ENCODE data around the gene NPFFR1. TPM values are rescaled to one million over a fixed set of nuclear protein-coding genes. Genes with fewer than 3 reads are reported as not detected.
A peak's percentile ranks its signal among the peaks of the same experiment; 100 is the strongest.
"Not testable (repeated sequence)": the region's sequence is repeated elsewhere in the genome, so short reads cannot be mapped to it uniquely, and the experiment has no call there.

The NPFFR1 gene
- polyA plus RNA-seq, 1 donor: 0.31 TPM

DNA sequence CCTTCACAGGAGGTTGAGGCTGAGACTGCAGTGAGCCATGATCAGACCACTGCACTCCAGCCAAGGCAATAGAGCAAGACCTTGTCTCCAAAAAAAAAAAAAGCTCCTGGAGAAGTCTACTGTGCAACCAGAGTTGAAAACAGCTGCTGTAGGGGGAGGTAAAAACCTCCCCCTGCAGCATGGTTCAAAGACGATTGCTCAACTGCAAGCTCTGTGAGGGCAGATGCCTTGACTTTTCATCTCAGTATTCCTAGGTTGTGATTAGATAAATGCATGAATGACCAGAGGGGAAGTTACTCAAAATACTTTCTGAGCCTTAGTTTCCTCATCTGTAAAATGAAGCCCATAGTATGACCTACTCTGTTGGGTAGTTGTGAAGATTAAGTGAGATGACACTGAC, 25.6 kb downstream of the NPFFR1 start:
- H3K4me3 ChIP-seq (ENCODE audit: low read length): no peak overlapping the region
- peaks cover 14% of the 10 kb centered on the region for H3K4me1 ChIP-seq (ENCODE audit: control insufficient read depth, insufficient read depth, low read length)

DNA sequence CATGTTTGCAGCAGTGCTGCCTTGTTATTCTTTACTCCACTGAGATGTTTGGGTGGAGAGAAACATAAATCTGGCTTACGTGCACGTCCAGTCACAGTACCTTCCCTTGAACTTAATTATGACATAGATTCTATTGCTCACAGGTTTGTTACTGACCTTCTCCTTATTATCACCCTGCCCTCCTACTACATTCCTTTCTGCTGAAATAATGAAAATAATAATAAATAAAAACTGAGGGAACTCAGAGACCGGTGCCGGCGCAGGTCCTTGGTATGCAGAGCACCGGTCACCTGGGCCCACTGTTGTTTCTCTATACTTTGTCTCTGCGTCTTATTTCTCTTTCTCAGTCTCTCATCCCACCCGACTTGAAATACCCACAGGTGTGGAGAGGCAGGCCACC, 26.0 kb downstream of the NPFFR1 start:
- not testable (repeated sequence) for H3K9me3 ChIP-seq (ENCODE audit: control insufficient read depth, low read depth, low read length); H3K4me3 ChIP-seq (ENCODE audit: low read length); H3K36me3 ChIP-seq (ENCODE audit: control insufficient read depth, insufficient read depth, low read length); DNase-seq; H3K27ac ChIP-seq (ENCODE audit: low read length)
- 90% methylated on average over 4 of the region's 8 CpGs for WGBS (ENCODE audit: insufficient coverage, low lambda C conversion rate)
- H3K27me3 ChIP-seq (ENCODE audit: control insufficient read depth, insufficient read depth, low read length): peaks cover 32% of the 10 kb centered on the region
- peaks cover 14% of the 10 kb centered on the region for H3K4me1 ChIP-seq (ENCODE audit: control insufficient read depth, insufficient read depth, low read length)

More for the DNA sequence above, 25.6 kb downstream of the NPFFR1 start:
- H3K27me3 ChIP-seq (ENCODE audit: control insufficient read depth, insufficient read depth, low read length): peaks cover 32% of the 10 kb centered on the region
- H3K9me3 ChIP-seq (ENCODE audit: control insufficient read depth, low read depth, low read length): peaks cover 7% of the 10 kb centered on the region
- no peak for DNase-seq
- H3K36me3 ChIP-seq (ENCODE audit: control insufficient read depth, insufficient read depth, low read length): no peaks in the 10 kb centered on the region
- peak overlapping the region; percentile 53 for H3K27ac ChIP-seq (ENCODE audit: low read length)
- WGBS (ENCODE audit: insufficient coverage, low lambda C conversion rate): no CpG with 5 or more reads among the region's 1 CpG

DNA sequence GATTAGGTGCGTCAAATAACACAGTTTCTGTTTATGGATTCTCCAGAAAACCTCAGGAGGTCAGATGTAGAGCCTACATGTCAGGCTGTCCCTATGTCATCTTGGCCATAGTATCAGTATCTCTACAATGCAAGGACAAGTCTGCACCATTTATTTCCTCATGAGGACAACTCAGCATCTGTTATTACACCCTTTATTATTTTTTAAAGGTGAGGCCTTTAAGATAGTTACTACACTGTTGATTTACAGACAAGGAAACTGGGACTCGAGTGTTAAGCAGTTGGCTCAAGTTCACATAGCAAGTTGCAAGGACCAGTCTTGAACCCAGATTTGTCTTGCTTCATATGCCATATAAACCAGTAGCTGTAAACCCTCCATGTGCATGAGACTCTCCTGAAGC, 27.3 kb downstream of the NPFFR1 start:
- peaks cover 7% of the 10 kb centered on the region for H3K9me3 ChIP-seq (ENCODE audit: control insufficient read depth, low read depth, low read length)
- 67% methylated on average over 1 of the region's 2 CpGs for WGBS (ENCODE audit: insufficient coverage, low lambda C conversion rate)
- peaks cover 14% of the 10 kb centered on the region for H3K4me1 ChIP-seq (ENCODE audit: control insufficient read depth, insufficient read depth, low read length)
- H3K27ac ChIP-seq (ENCODE audit: low read length): no peak overlapping the region
- peak in 1 of 2 donors; percentile 28 for DNase-seq
- H3K4me3 ChIP-seq (ENCODE audit: low read length): no peak overlapping the region
- H3K27me3 ChIP-seq (ENCODE audit: control insufficient read depth, insufficient read depth, low read length): peaks cover 32% of the 10 kb centered on the region
- H3K36me3 ChIP-seq (ENCODE audit: control insufficient read depth, insufficient read depth, low read length): no peaks in the 10 kb centered on the region

DNA sequence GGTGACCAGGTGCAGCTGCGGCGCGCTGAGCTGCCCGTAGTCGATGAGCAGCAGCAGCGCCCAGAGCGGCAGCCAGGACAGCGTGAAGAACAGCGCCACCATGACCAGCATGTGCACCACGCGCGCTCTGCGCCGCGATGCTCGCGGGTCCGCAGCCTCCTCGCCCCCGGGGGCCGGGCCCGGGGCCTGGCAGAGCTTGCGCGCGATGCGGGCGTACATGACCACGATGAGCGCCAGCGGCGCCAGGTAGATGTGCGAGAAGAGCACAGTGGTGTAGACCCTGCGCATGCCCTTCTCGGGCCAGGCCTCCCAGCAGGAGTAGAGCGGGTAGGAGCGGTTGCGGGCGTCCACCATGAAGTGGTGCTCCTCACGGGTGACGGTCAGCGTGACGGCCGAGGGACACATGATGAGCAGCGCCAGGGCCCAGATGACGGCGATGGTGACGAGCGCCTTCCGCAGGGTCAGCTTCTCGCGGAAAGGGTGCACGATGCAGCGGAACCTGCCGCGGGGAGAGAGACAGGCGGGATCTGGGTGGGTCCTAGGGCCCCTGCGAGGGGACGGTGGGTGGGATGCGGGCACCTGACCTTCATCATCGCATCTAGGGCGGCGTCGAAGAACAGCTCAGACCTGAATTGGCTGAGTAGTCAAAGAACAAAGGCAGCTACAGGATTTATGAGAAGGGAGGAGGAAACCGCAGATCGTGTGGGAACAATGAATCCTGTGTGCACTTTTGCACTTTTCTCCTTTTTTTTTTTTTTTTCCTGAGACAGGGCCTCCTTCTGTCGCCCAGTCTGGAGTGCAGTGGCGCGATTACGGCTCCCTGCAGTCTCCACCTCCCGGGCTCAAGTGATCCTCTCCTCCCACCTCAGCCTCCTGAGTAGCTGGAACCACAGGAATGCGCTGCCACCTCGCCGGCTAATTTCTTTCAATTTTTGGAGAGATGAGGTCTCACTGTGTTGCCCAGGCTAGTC, 28.2 kb downstream of the NPFFR1 start:
- peak overlapping the region; percentile 4 for H3K4me3 ChIP-seq (ENCODE audit: low read length)
- peak; percentile 60 to 89 for DNase-seq
- no peaks in the 10 kb centered on the region for H3K36me3 ChIP-seq (ENCODE audit: control insufficient read depth, insufficient read depth, low read length)
- 19% methylated on average over 5 of the region's 73 CpGs for WGBS (ENCODE audit: insufficient coverage, low lambda C conversion rate)
- H3K9me3 ChIP-seq (ENCODE audit: control insufficient read depth, low read depth, low read length): peaks cover 7% of the 10 kb centered on the region
- H3K4me1 ChIP-seq (ENCODE audit: control insufficient read depth, insufficient read depth, low read length): peaks cover 14% of the 10 kb centered on the region
- no peak overlapping the region for H3K27ac ChIP-seq (ENCODE audit: low read length)
- peaks cover 32% of the 10 kb centered on the region for H3K27me3 ChIP-seq (ENCODE audit: control insufficient read depth, insufficient read depth, low read length)

DNA sequence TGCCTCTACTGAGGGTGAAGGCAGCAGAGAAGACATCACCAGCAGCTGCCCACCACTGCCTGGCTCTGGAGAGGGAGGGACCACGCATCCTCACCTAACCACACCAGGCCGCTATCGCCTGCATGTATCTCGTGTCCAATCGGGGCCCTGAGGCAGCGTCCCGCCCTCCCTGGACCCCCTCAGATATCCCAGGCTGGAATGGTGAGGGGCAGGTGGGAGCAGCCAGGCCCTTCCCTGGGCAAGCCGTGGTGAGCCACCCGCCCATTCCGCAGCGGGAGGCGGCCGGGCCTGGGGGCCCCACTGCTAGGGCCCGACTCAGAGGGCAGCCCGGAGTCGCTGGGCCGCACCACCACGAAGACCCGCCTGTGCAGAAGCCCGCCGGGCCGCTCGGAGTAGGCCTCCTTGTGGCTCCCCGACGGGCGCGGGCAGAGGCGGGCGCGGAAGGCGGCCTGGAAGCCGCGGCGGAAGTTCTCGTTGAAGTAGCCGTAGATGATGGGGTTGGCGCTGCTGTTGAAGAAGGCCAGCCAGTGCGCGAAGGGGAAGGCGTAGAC, 29.0 kb downstream of the NPFFR1 start:
- no CpG with 5 or more reads among the region's 40 CpGs for WGBS (ENCODE audit: insufficient coverage, low lambda C conversion rate)
- no peak overlapping the region for H3K27ac ChIP-seq (ENCODE audit: low read length)
- H3K27me3 ChIP-seq (ENCODE audit: control insufficient read depth, insufficient read depth, low read length): peaks cover 32% of the 10 kb centered on the region
- peaks cover 14% of the 10 kb centered on the region for H3K4me1 ChIP-seq (ENCODE audit: control insufficient read depth, insufficient read depth, low read length)
- peaks cover 7% of the 10 kb centered on the region for H3K9me3 ChIP-seq (ENCODE audit: control insufficient read depth, low read depth, low read length)
- no peak for DNase-seq
- H3K4me3 ChIP-seq (ENCODE audit: low read length): no peak overlapping the region
- H3K36me3 ChIP-seq (ENCODE audit: control insufficient read depth, insufficient read depth, low read length): no peaks in the 10 kb centered on the region

DNA sequence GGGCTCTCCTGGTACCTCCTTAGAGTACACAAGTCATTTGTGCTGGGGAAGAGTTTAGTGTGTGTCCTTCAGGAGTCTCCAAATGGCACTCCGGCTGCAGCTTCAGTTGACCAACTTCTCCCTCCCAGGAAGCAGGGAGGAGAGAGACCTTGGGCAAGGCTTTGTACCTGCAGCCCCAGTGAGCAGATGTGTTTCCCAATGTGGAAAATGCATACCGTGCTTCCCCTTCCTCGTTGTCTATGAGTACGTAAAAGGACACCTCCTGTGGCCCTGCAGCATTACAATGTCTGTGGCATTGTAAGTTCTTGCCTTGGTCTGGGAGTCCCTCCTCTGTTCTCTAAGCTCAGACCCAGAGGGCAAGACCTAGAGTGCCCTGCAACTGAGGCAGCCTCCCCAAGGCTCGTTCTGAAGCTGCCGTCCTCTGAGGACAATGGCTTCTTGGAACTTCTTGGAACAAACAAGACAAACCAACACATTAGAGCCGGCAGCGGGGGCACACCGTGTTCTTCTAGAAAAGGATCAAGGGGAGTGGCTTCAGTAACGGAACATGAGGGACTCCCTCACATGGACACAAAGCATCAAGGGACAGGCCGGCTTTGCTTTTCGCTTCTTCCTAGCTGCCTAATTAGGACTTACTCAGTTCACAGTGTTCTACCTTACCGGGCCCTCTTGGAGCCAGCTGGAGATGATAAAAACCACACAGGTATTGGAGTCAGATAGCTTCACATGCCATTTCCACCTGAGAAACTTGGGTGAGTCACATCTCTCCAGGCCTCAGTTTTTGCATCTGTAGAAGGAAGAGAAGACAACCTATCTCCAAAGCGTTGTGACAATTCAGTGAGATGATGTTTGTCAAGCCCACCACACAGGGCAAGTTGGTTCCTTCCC, 29.7 kb downstream of the NPFFR1 start:
- peaks cover 32% of the 10 kb centered on the region for H3K27me3 ChIP-seq (ENCODE audit: control insufficient read depth, insufficient read depth, low read length)
- H3K36me3 ChIP-seq (ENCODE audit: control insufficient read depth, insufficient read depth, low read length): no peaks in the 10 kb centered on the region
- H3K4me3 ChIP-seq (ENCODE audit: low read length): no peak overlapping the region
- 80% methylated on average over 1 of the region's 14 CpGs for WGBS (ENCODE audit: insufficient coverage, low lambda C conversion rate)
- DNase-seq: no peak
- peaks cover 7% of the 10 kb centered on the region for H3K9me3 ChIP-seq (ENCODE audit: control insufficient read depth, low read depth, low read length)
- peaks cover 14% of the 10 kb centered on the region for H3K4me1 ChIP-seq (ENCODE audit: control insufficient read depth, insufficient read depth, low read length)
- no peak overlapping the region for H3K27ac ChIP-seq (ENCODE audit: low read length)

DNA sequence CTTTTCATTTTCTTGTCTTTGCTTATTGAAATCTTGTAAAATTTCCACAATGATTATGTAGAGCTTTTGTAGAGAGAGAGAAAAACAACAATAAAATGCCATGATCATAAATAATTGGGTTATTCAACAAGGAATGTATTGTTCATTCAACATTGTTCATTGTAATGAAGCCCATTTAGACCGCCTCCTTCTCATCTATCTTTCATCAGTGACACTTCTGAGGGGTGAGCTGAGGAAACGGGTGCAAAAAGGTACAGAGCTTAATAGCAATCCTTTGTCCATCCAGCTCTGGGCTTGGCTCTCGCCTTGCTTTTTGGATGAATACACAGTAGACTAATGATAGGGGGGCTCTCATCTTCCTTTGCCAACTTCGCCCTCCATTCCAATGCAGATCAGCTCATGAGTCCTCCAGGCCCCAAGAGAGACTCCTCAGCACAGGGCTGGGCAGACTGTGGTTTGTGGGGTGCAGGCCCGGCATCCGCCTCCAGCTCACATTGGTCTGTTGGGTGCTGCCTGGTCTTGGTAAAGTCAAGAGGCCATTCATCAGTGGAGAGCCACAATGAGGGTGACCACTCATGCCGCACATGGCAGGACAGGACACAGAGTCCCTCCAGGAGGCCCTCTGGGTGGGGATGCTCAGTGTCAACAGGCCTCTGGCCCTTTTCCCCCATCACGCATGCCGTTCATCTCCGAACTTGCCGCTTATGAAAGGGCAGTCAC, 32.7 kb downstream of the NPFFR1 start:
- H3K27me3 ChIP-seq (ENCODE audit: control insufficient read depth, insufficient read depth, low read length): peaks cover 37% of the 10 kb centered on the region
- no peak overlapping the region for H3K27ac ChIP-seq (ENCODE audit: low read length)
- peaks cover 7% of the 10 kb centered on the region for H3K9me3 ChIP-seq (ENCODE audit: control insufficient read depth, low read depth, low read length)
- no CpG with 5 or more reads among the region's 11 CpGs for WGBS (ENCODE audit: insufficient coverage, low lambda C conversion rate)
- no peaks in the 10 kb centered on the region for H3K36me3 ChIP-seq (ENCODE audit: control insufficient read depth, insufficient read depth, low read length)
- DNase-seq: no peak
- H3K4me3 ChIP-seq (ENCODE audit: low read length): no peak overlapping the region
- H3K4me1 ChIP-seq (ENCODE audit: control insufficient read depth, insufficient read depth, low read length): peaks cover 6% of the 10 kb centered on the region

DNA sequence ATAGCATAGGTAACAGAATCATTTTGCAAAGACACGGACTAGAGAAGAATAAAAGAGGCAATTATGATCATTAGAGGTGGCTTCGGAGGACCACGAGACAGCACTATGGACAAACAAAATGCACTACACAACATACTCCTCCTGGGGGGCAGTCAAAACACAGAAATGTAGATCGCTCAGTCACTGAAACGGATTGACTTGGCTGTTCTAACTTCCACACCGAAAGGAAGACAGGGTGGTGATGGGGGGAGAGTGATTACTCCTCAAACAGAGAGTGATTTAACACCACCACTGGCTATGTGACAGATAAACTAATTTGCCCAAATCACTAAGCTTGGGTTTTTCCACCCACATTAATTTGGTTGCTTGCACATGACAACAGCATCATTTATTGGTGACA, 36.4 kb downstream of the NPFFR1 start:
- no peak for DNase-seq
- peaks cover 13% of the 10 kb centered on the region for H3K27me3 ChIP-seq (ENCODE audit: control insufficient read depth, insufficient read depth, low read length)
- H3K36me3 ChIP-seq (ENCODE audit: control insufficient read depth, insufficient read depth, low read length): no peaks in the 10 kb centered on the region
- H3K4me1 ChIP-seq (ENCODE audit: control insufficient read depth, insufficient read depth, low read length): no peaks in the 10 kb centered on the region
- H3K4me3 ChIP-seq (ENCODE audit: low read length): no peak overlapping the region
- 80% methylated on average over 1 of the region's 6 CpGs for WGBS (ENCODE audit: insufficient coverage, low lambda C conversion rate)
- H3K27ac ChIP-seq (ENCODE audit: low read length): no peak overlapping the region
- H3K9me3 ChIP-seq (ENCODE audit: control insufficient read depth, low read depth, low read length): no peaks in the 10 kb centered on the region

DNA sequence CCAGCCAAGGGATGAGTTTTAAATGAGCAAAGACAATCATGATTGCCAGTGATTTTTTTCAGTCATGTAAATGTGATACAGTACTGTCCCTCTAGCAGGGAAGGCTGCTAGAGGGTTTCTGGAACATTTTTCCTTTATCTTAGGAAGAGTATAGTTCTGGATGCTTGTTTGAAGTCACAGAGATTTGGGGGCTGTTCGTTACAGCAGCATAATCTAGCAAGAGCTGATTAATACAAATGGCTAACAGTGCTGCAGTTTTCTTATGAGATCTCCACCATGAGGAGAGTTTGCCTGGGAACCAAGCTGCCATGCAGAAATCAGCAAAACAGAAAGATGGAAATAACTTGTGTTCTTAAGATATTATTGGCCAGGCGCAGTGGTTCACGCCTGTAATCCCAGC, 42.7 kb downstream of the NPFFR1 start:
- DNase-seq: no peak
- Histone ChIP-seq H3K4me1 (ENCODE audit: control insufficient read depth, insufficient read depth, low read length) (no peaks in the 10 kb centered on the region), H3K27me3 (ENCODE audit: control insufficient read depth, insufficient read depth, low read length) (peaks cover 5% of the 10 kb centered on the region), H3K9me3 (ENCODE audit: control insufficient read depth, low read depth, low read length) (peaks cover 22% of the 10 kb centered on the region), H3K27ac (ENCODE audit: low read length) (no peak overlapping the region), H3K36me3 (ENCODE audit: control insufficient read depth, insufficient read depth, low read length) (no peaks in the 10 kb centered on the region), H3K4me3 (ENCODE audit: low read length) (no peak overlapping the region)
- WGBS (ENCODE audit: insufficient coverage, low lambda C conversion rate): no CpG with 5 or more reads among the region's 3 CpGs

Measured in large intestine (tissue), 3 donors.